Measurements from ENCODE around the gene FAM83F. TPM values are rescaled to one million over a fixed set of nuclear protein-coding genes. Genes with fewer than 3 reads are reported as not detected.

Gene FAM83F
- total and polyA plus RNA-seq, 10 of the 15 experiments (the other 5 are each of a cell fraction or from before 2014, with no cell fraction given), result 0.01 to 0.05 (median 0.01) TPM; not detected in 7

DNA sequence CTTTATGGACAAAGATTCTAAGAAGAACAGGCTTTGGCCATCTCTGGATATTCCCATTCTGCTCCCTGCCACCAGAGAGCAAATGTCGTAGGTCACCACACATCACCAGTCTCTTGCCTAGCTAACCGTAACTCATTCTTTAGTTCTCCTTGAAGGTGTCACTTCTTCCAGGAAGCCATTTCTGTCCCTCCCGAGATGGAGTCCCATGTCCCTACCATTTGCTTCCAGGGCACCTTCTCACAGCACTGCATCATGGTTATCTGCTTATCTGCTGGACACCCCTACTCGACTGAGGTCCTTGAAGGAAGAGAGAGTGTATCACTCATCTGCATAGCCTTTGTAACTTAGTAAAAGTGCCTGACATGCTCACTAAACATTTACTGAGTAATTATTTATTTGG is 47.6 kb downstream of the FAM83F start:
- ChIA-PET POLR2A (interaction anchor here (1.1 kb wide), 1 partner anchor 66 kb away, joined by 3 read pairs; no protein-coding TSS in a partner anchor), SMC1A (ENCODE audit: uncharacterized antibody, unreplicated experiment) (no interaction called here), RAD21 (ENCODE audit: unreplicated experiment) (no interaction called here), CTCF (interaction anchor here (0.7 to 1.1 kb wide), 2 partner anchors 24 to 306 kb away, joined by 3 to 5 read pairs; no protein-coding TSS in a partner anchor)
- peaks cover 2 to 5% of the 10 kb centered on the region in 2 experiments for H3K27me3 ChIP-seq (replicated peaks in 1 of 2; ENCODE audit: control insufficient read depth in 2 of 2, insufficient read depth in 2 of 2, low read length in 1 of 2)
- 62% methylated on average over 4 of the region's 4 CpGs for WGBS (ENCODE audit: insufficient coverage, insufficient replicate concordance, low lambda C conversion rate, missing lambda C conversion rate)
- no peak overlapping the region for H3K27ac ChIP-seq (ENCODE audit: control insufficient read depth, insufficient read depth)
- H3K4me3 ChIP-seq, result no peak overlapping the region
- ATAC-seq, result no peak
- FAIRE-seq, result no peak
- H2AFZ ChIP-seq (ENCODE audit: control insufficient read depth, low read depth, low read length), result no peak overlapping the region
- H3K9me3 ChIP-seq (replicated peaks; ENCODE audit: control insufficient read depth, insufficient read depth, low read length), result no peaks in the 10 kb centered on the region
- no peak overlapping the region for H3K4me2 ChIP-seq (ENCODE audit: control insufficient read depth, insufficient read depth)
- no peak for DNase-seq (ENCODE audit: low read depth, low spot score)
- no peaks in the 10 kb centered on the region for H4K20me1 ChIP-seq (ENCODE audit: control insufficient read depth, insufficient read depth)
- intact Hi-C loops (cut with micrococcal nuclease; ENCODE audit: unreplicated experiment) (no loop called here), in situ Hi-C loops (cut with MboI) (loop anchor here (5.0 kb wide), 1 partner anchor 550 kb away; no protein-coding TSS in a partner anchor)
- H3K36me3 ChIP-seq (ENCODE audit: control insufficient read depth in 2 of 2, insufficient read depth in 2 of 2, low read length in 1 of 2), result no peaks in the 10 kb centered on the region
- H3K9ac ChIP-seq (ENCODE audit: control insufficient read depth, insufficient read depth, low read length), result no peak overlapping the region
- peaks cover 5% of the 10 kb centered on the region for H3K79me2 ChIP-seq (ENCODE audit: control insufficient read depth, insufficient read depth, low read length)
- peaks cover 6% of the 10 kb centered on the region for H3K4me1 ChIP-seq (ENCODE audit: control insufficient read depth, insufficient read depth, low read length)
- BruUV-seq (replicated peaks), result no TSS peak
- TF ChIP-seq ZSCAN29 (IDR thresholded peaks at IDR 0.05), result no peak
- TF ChIP-seq, protein P1, sequence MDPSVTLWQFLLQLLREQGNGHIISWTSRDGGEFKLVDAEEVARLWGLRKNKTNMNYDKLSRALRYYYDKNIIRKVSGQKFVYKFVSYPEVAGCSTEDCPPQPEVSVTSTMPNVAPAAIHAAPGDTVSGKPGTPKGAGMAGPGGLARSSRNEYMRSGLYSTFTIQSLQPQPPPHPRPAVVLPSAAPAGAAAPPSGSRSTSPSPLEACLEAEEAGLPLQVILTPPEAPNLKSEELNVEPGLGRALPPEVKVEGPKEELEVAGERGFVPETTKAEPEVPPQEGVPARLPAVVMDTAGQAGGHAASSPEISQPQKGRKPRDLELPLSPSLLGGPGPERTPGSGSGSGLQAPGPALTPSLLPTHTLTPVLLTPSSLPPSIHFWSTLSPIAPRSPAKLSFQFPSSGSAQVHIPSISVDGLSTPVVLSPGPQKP (IDR thresholded peaks at IDR 0.05; ENCODE audit: low read depth, low read length), result no peak
- TF ChIP-seq SP1 (IDR thresholded peaks at IDR 0.05; ENCODE audit: low read depth, low read length), result no peak
- TF ChIP-seq, protein P2, sequence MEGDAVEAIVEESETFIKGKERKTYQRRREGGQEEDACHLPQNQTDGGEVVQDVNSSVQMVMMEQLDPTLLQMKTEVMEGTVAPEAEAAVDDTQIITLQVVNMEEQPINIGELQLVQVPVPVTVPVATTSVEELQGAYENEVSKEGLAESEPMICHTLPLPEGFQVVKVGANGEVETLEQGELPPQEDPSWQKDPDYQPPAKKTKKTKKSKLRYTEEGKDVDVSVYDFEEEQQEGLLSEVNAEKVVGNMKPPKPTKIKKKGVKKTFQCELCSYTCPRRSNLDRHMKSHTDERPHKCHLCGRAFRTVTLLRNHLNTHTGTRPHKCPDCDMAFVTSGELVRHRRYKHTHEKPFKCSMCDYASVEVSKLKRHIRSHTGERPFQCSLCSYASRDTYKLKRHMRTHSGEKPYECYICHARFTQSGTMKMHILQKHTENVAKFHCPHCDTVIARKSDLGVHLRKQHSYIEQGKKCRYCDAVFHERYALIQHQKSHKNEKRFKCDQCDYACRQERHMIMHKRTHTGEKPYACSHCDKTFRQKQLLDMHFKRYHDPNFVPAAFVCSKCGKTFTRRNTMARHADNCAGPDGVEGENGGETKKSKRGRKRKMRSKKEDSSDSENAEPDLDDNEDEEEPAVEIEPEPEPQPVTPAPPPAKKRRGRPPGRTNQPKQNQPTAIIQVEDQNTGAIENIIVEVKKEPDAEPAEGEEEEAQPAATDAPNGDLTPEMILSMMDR (IDR thresholded peaks at IDR 0.05 in 2 of 3, conservative IDR thresholded peaks at IDR 0.05 in 1 of 3; ENCODE audit: control insufficient read depth in 2 of 3, extremely low read depth in 1 of 3, insufficient read depth in 1 of 3, low read depth in 3 of 3, low read length in 3 of 3), result no peak
- no peak for TF ChIP-seq RB1 (IDR thresholded peaks at IDR 0.05; ENCODE audit: borderline replicate concordance)
- no peak for TF ChIP-seq NR2C2 (IDR thresholded peaks at IDR 0.05; ENCODE audit: borderline replicate concordance, control insufficient read depth, insufficient read length, low read depth)
- TF ChIP-seq NFIC (IDR thresholded peaks at IDR 0.05; ENCODE audit: low read depth, low read length), result no peak
- TF ChIP-seq, protein P3, sequence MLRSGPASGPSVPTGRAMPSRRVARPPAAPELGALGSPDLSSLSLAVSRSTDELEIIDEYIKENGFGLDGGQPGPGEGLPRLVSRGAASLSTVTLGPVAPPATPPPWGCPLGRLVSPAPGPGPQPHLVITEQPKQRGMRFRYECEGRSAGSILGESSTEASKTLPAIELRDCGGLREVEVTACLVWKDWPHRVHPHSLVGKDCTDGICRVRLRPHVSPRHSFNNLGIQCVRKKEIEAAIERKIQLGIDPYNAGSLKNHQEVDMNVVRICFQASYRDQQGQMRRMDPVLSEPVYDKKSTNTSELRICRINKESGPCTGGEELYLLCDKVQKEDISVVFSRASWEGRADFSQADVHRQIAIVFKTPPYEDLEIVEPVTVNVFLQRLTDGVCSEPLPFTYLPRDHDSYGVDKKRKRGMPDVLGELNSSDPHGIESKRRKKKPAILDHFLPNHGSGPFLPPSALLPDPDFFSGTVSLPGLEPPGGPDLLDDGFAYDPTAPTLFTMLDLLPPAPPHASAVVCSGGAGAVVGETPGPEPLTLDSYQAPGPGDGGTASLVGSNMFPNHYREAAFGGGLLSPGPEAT (IDR thresholded peaks at IDR 0.05; ENCODE audit: low read depth), result no peak
- TF ChIP-seq, protein P4, sequence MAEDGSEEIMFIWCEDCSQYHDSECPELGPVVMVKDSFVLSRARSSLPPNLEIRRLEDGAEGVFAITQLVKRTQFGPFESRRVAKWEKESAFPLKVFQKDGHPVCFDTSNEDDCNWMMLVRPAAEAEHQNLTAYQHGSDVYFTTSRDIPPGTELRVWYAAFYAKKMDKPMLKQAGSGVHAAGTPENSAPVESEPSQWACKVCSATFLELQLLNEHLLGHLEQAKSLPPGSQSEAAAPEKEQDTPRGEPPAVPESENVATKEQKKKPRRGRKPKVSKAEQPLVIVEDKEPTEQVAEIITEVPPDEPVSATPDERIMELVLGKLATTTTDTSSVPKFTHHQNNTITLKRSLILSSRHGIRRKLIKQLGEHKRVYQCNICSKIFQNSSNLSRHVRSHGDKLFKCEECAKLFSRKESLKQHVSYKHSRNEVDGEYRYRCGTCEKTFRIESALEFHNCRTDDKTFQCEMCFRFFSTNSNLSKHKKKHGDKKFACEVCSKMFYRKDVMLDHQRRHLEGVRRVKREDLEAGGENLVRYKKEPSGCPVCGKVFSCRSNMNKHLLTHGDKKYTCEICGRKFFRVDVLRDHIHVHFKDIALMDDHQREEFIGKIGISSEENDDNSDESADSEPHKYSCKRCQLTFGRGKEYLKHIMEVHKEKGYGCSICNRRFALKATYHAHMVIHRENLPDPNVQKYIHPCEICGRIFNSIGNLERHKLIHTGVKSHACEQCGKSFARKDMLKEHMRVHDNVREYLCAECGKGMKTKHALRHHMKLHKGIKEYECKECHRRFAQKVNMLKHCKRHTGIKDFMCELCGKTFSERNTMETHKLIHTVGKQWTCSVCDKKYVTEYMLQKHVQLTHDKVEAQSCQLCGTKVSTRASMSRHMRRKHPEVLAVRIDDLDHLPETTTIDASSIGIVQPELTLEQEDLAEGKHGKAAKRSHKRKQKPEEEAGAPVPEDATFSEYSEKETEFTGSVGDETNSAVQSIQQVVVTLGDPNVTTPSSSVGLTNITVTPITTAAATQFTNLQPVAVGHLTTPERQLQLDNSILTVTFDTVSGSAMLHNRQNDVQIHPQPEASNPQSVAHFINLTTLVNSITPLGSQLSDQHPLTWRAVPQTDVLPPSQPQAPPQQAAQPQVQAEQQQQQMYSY (CRISPR knock-in tag; IDR thresholded peaks at IDR 0.05), result no peak
- no peak for TF ChIP-seq SREBF2 (IDR thresholded peaks at IDR 0.05; ENCODE audit: low read length)
- TF ChIP-seq NFYB (IDR thresholded peaks at IDR 0.05; ENCODE audit: insufficient read depth, low read depth, low read length), result no peak
- no peak for TF ChIP-seq ZZZ3 (IDR thresholded peaks at IDR 0.05; ENCODE audit: control insufficient read depth, insufficient read length, low read depth)
- TF ChIP-seq RELA (IDR thresholded peaks at IDR 0.05; ENCODE audit: borderline replicate concordance, partially characterized antibody), result no peak

Data from GM12878 (cell line).